22Rv1 (cell line): ENCODE data around the gene BTG4.

Experiments used
- CTCF ChIP-seq: fragments of 450-650 bp; IDR thresholded peaks from 2 replicates; pipeline ENCODE4 v1.5.1; 2017; ENCODE audit warnings: mild to moderate bottlenecking
- ZFX ChIP-seq: fragments of 450-650 bp; IDR thresholded peaks from 2 replicates; pipeline ENCODE4 v1.6.1; 2017; ENCODE audit warnings: antibody characterized with exemption, borderline replicate concordance

DNA sequence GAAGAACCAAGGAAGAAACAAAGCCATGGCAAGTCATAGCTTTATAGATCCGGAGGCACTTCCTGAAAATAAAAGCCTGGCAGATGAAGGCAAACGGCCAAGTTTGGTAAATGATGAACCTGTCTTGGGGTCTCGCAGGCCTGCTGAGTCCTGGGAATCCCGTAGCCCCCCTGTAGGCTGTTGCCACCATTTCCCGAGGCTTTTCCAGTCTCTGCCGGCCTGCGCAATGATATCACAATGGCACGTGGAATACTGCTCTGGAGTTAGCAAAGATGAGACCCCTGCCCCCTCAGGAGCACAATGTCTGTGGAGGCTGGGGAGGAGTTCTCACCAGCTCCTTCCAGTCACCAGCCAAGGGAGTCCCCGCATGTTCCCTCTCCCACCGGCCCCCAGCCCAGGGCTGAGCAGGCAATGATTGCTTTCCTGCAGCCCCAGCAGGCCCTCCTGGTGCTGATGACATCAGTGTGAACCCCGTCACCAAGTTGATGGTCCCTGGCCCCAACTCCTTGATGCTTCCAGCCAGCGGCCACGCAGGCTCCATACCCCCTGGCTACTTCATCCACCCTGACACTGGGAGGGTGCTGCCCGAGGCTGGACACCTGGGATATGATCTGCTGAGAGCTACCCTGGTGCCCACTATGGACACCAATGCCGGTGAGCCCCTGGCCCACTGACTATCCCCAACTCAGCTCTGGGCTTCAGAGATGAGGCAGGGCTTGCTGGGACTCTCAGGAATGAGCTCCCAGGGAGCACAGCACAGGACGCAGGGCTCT lies 55.9 kb downstream of the BTG4 start:
- no peak for TF ChIP-seq CTCF
- TF ChIP-seq ZFX: no peak
